T-helper 2 cell treated with Interferon-gamma antibody and Interleukin-4, amounts not matched to agents 100 ng/mL and 5 ng/mL, for 36 hours (primary cell): ENCODE measurements around the gene IMMT. TPM values are rescaled to one million over a fixed set of nuclear protein-coding genes. Genes with fewer than 3 reads are reported as not detected.

Source experiments
- intact Hi-C: fragments of 100-400 bp; cut with micrococcal nuclease; formaldehyde crosslinking; loops from one replicate; pipeline ENCODE4 v1.15.1; 2023
- total RNA-seq: library from RNA; stranded (reverse); gene quantifications from 2 replicates; pipeline ENCODE4 v1.2.3, GENCODE V29; 2022

IMMT gene
- total RNA-seq, 1 donor from 2014 or later, result 169 TPM

GRCh38 chr2:86226636-86227520 is 31.6 kb upstream of the IMMT start:
- intact Hi-C loops, result loop anchor here (10.0 kb wide), 2 partner anchors 68 to 218 kb away; partner anchors contain the start of gene KDM3A

- intact Hi-C loops, result loop anchor here (10.0 kb wide), 2 partner anchors 69 to 219 kb away; partner anchors contain the start of gene KDM3A
Measured at GRCh38 chr2:86226070-86226469, 30.8 kb upstream of the IMMT start.

- intact Hi-C loops, result loop anchor here (10.0 kb wide), 2 partner anchors 69 to 219 kb away; partner anchors contain the start of gene KDM3A
Measured at GRCh38 chr2:86225581-86225980, 30.3 kb upstream of the IMMT start.

GRCh38 chr2:86224645-86225355 is 29.5 kb upstream of the IMMT start:
- intact Hi-C loops, result loop anchor here (5.0 to 10.0 kb wide), 3 partner anchors 70 to 220 kb away; partner anchors contain the start of gene KDM3A

- intact Hi-C loops, result loop anchor here (5.0 to 10.0 kb wide), 3 partner anchors 71 to 221 kb away; partner anchors contain the start of gene KDM3A
Measured at GRCh38 chr2:86223927-86224560, 28.8 kb upstream of the IMMT start.

- intact Hi-C loops, result loop anchor here (5.0 to 10.0 kb wide), 3 partner anchors 71 to 221 kb away; partner anchors contain the start of gene KDM3A
Measured at GRCh38 chr2:86223140-86223926, 28.1 kb upstream of the IMMT start.

GRCh38 chr2:86221066-86221684 is 25.9 kb upstream of the IMMT start:
- intact Hi-C loops, result loop anchor here (5.0 to 10.0 kb wide), 3 partner anchors 74 to 224 kb away; partner anchors contain the start of gene KDM3A

- intact Hi-C loops, result loop anchor here (5.0 to 10.0 kb wide), 3 partner anchors 75 to 225 kb away; partner anchors contain the start of gene KDM3A
Measured at GRCh38 chr2:86219896-86220295, 24.6 kb upstream of the IMMT start.

- intact Hi-C loops, result no loop called here
Measured at GRCh38 chr2:86218124-86218523, 22.9 kb upstream of the IMMT start.

- intact Hi-C loops, result no loop called here
Measured at GRCh38 chr2:86216575-86217555, 21.6 kb upstream of the IMMT start.

GRCh38 chr2:86214503-86214832 is 19.2 kb upstream of the IMMT start:
- intact Hi-C loops, result no loop called here

- intact Hi-C loops, result no loop called here
Measured at GRCh38 chr2:86213699-86214502, 18.6 kb upstream of the IMMT start.

- intact Hi-C loops, result no loop called here
Measured at GRCh38 chr2:86213056-86213455, 17.8 kb upstream of the IMMT start.

- intact Hi-C loops, result no loop called here
Measured at GRCh38 chr2:86211796-86212188, 16.5 kb upstream of the IMMT start.

- intact Hi-C loops, result no loop called here
Measured at GRCh38 chr2:86211033-86211795, 16.0 kb upstream of the IMMT start.

- intact Hi-C loops, result no loop called here
Measured at GRCh38 chr2:86204458-86204857, 9.2 kb upstream of the IMMT start.

GRCh38 chr2:86203614-86204013 is 8.4 kb upstream of the IMMT start:
- intact Hi-C loops, result no loop called here
